GM21576 (cell line): ENCODE results near the gene POLN.
"Not testable (repeated sequence)": the region's sequence is repeated elsewhere in the genome, so short reads cannot be mapped to it uniquely, and the experiment has no call there.

Experiments
- ATAC-seq: cut with Tn5 transposase; IDR thresholded peaks from one replicate; pipeline ENCODE4 v1.9.1; 2021; ENCODE audit warnings: mild to moderate bottlenecking, moderate library complexity; ENCODE audit not compliant: unreplicated experiment

The POLN gene

DNA sequence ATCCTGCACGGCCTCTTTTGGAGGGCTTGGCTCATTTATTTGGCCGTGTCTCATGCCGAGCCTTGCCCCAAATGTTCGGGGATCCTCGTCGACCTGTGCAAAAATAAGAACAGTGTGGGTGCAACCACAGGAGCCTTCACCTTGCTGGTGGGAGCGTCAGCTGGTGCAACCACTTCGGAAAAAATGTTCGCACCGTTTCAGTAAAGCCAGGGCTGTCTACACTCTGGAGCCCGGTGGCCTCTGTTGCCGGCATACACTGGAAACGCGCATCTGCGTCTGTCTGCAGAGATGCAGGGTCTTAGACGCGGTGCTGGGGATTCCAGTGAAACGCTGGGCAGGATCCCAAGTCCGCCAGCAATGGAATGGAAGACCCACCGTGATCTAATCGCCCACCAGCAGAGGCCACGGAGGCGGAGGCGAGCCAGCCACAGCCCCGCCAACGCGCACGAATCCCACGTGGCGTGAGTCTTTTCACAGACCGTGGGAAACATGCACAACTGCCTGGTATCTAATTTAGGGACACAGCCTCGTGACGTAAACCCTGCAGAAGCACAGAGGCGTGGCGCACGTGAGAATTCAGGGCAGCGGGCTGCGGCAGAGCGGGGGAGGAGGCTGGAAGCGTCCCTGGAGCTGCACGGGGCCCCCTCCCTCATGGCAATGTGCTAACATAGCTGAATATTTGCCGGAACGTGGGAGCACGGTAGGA is 33.8 kb upstream of the POLN start:
- ATAC-seq, result no peak

GRCh38 chr4:2275044-2275397 is 33.1 kb upstream of the POLN start:
- ATAC-seq, result not testable (repeated sequence)

- no peak for ATAC-seq
These were observed 32.6 kb upstream of the POLN start for GRCh38 chr4:2274320-2275043.

- ATAC-seq, result no peak
These were observed 31.9 kb upstream of the POLN start for GRCh38 chr4:2273657-2274319.

DNA sequence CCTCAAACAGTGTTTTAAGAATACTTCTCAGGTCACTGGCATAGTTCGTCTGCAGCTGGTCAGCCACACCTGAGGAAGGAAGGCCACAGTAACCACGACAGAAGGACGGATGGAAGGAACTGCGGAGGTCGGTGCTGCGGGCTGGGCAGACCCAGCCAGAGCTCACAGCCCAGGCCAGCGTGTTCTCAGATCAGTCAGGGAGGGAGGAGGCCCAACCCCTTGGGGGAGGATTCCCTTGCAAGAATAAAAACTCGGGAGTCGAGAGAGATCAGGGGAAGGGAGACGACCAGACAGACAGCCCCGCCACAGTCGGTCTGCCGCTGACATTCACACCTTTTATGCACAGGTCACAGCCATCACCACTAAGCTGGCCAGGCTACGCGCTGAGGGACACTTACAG is 31.3 kb upstream of the POLN start:
- no peak for ATAC-seq

- ATAC-seq, result no peak
These were observed 30.9 kb upstream of the POLN start for GRCh38 chr4:2272828-2273120.

GRCh38 chr4:2272026-2272827 is 30.3 kb upstream of the POLN start:
- ATAC-seq, result no peak

- no peak for ATAC-seq
These were observed 29.5 kb upstream of the POLN start for GRCh38 chr4:2271279-2272025.

DNA sequence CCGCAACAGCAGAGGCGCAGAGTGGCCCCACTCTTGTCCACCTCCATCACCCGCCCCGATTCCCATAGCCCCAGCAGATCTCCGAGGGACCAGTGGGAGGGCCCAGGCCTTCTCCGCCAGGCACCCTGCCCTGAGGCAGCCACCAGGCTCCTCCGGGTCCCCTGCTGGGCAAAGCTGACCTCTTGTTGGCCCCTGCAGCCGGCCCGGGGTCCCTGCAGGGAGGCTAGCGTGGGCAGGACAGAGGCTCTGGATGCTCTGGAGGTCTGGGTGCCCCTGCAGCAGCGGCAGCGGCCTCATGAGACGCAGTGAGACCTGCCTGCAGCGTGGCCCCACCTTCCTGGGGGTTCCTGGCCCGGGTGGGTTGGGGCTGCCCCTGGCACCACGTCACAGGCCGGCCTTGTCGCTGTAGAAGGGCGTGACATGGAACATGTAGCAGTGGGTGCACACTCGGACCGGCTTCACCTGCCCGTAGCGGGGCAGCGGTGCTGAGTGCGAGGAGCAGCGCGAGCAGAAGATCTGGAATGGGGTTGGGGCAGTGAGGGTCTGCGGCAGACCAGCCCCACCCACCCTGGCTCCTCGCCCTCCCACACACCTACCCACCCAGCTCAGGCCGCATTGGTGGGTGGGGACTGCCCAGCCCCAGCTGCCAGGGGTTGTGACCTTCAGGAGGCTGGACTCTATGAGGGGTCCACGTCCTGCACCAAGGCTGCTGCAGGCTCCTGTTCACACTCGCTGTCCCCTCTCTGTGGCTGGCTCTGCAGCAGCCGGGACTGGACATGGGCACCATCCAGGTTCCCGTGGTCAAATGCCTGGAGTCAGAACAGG is 28.6 kb upstream of the POLN start:
- no peak for ATAC-seq

DNA sequence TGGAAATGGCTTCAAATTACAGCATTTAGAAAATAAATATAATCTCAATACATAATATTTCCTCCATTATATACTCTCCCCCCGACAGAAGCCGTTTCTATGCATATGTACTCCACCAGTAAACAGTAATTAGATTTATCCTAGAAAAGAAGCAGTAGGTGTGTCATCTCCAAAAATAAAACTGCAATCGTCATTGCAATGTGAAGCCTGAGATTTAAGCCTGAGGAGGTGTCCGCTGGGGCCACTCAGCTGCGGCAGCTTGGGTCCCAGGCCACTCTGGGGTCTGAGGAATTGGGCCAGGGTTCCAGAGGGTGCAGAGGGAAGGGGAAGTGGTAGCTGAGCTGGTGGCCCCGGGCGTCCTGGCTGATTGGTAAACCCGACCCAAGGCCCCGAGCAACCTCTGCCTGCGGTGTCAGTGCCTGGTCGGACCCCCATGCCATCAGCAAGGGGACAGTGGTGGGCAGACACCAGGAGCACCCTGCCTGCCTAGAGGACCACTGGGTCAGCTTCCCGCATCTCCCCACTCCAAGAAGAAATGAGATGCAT is 27.8 kb upstream of the POLN start:
- ATAC-seq, result no peak

DNA sequence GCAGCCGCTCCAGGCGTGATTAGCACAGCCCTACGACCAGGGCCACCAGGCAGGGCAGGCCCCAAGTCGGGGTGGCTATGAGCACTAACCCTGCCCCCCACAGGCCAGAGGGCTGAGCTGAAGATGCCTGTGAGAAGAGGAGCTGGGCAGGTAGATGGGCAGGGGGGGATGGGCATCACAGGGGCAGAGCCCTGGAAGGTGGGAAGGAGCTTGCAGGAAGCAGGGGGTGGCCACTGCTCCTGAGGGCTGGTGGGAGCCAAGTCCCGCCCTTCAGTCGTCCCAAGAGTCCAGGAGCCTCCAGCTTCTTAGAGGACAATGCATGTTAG is 27.2 kb upstream of the POLN start:
- ATAC-seq, result no peak

DNA sequence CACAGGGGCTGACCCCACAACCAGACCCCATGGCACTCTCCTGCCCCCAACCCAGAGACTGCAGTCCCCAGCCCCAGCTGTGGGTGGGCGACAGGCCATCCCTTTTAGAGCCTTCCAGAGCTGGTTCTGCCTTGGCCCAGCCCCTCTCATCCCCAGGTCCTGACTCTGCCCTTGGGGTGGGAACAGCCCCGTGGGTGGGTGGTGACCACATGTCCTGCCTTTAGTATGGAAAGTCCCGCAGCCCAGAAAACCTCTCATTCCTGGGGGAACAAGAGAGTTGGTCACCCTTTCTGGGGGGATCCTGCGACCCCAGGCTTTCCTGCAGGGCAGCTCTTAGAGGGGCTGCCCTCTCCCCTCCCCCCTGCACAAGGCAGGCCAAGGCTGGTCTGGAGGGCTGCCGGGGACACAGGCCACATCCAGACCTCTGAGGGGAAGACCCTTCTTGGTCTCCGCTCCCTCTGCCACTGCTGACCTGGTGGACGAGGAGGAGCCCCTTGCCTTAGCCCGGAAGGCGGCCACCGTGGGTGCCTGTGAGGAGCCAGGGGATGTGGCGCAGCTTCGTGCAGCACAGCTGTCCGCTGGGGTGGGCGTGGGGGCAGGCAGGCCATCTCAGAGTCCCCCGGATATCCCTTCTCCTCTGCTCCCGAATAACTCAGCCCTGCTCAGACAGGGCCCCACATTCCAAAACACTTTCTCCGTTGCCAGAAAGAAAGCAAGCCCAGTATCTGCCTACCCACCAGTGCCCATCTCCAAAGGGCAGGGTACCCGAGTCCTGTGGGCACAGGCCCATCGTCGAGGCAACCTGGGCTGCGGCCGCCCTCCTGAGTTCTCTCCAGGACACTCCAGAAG is 26.7 kb upstream of the POLN start:
- no peak for ATAC-seq

DNA sequence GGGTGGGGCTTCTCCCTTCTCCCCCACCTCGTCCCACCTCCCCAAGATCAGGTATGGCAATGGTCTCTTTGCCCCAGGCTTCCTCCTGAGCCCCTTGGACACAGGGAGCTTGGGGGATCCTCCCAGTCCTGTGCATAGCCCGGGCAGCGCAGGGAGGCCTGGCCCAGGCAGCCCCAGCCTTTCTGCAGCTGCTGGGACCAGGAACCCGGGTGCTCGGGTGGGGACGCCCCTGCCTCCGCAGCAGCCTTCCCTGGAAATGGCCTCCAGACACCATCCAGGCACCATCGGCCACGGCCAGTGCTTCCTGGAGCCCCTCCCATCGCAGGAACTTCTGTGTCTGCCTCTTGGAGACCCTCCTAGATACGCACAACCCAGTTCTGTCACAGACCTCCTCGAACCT is 25.9 kb upstream of the POLN start:
- ATAC-seq, result no peak

DNA sequence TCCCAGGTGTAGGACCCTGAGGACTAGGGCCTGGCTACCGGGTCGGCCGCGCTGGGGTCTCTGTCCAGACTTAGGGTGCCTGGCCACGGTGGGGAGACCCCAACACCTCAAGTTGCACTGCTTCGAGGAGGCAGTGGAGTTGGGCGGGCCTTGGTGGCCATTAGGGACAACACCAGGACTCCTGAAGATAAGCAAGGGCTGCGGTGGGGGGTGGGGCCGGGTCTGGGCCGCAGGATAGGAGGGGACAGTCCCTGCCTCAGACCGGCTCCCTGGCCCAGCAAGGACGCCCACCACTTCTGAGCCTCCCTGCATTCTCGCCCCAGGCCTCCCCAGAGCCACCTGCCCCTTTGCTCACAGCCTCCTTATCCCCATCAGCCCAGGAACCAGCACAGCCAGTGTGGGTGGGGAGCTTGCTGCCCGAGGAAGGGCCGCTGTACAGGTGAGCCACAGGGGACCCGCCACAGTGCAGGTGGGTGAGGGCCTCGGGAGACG is 25.4 kb upstream of the POLN start:
- no peak for ATAC-seq

- ATAC-seq, result no peak
These were observed 24.9 kb upstream of the POLN start for GRCh38 chr4:2266821-2267220.

GRCh38 chr4:2266181-2266580 is 24.3 kb upstream of the POLN start:
- no peak for ATAC-seq

- no peak for ATAC-seq
These were observed 23.5 kb upstream of the POLN start for GRCh38 chr4:2265113-2266110.
